HCT116 (cell line): Measurements from ENCODE around the gene ADGRL3. TPM values are rescaled to one million over a fixed set of nuclear protein-coding genes. Genes with fewer than 3 reads are reported as not detected.

Source experiments
- ATAC-seq: fragments of 200-7000 bp; cut with Tn5 transposase; 2 replicates; pipeline ENCODE4 v1.9.1; 2020; ENCODE audit warnings: mild to moderate bottlenecking, moderate library complexity
- BruUV-seq: library from RNA; stranded (reverse); fragments of 400-500 nt; replicated peaks from 2 replicates; lab custom pipeline; 2021; lab: Mats Ljungman, UMichigan
- CTCF ChIA-PET: fragments of 300-600 bp; sonication (Branson Sonifier 250); formaldehyde crosslinking; loops from one replicate; lab custom pipeline; 2021; ENCODE audit warnings: antibody characterized with exemption; lab: Charles Lee
- POLR2A ChIA-PET: fragments of 300-600, 350-600 bp; sonication (Branson Sonifier 250); formaldehyde crosslinking; loops from one replicate; lab custom pipeline; 2021; ENCODE audit warnings: antibody characterized with exemption; lab: Charles Lee
- RAD21 ChIA-PET, 2 experiments: fragments of 300-600 bp; sonication (Branson Sonifier 250); formaldehyde crosslinking; loops; one replicate each; lab custom pipeline; 2023; ENCODE audit warnings: low total read pairs in 2 of 2; ENCODE audit not compliant: uncharacterized antibody in 2 of 2, unreplicated experiment in 2 of 2, low non-redundant PET in 1 of 2; lab: Charles Lee
- DNase-seq: peaks from one replicate; pipeline ENCODE4 v3.0.0-alpha.2; 2010; ENCODE audit warnings: low read depth, low spot score
- H2AFZ ChIP-seq: fragments of 200-600 bp; shearing (Covaris generic), sonication (generic); 2 replicates; pipeline ENCODE4 v1.6.1; 2017; ENCODE audit warnings: low read depth, mixed run types, mixed read lengths, antibody characterized with exemption, low read length; ENCODE audit not compliant: poor library complexity, severe bottlenecking
- H3K27ac ChIP-seq: 2 replicates; pipeline ENCODE4 v1.5.1; 2012; ENCODE audit warnings: low read depth, low read length
- H3K27me3 ChIP-seq: fragments of 200-600 bp; sonication (generic); 2 replicates; pipeline ENCODE4 v1.6.1; 2016; ENCODE audit warnings: mixed run types, low read length, mixed read lengths; ENCODE audit not compliant: insufficient read depth
- H3K36me3 ChIP-seq, 2 experiments: fragments of 200-500 bp in 1 of 2; fragments of 200-600 bp in 1 of 2; sonication (Bioruptor generic) in 1 of 2; sonication (generic) in 1 of 2; 2 replicates each; pipeline versions ENCODE4 v1.5.1 to v1.6.1; 2014 to 2016; ENCODE audit warnings: low read length in 2 of 2, inconsistent platforms in 1 of 2, mixed read lengths in 1 of 2, mixed run types in 1 of 2; ENCODE audit not compliant: insufficient read depth in 2 of 2, control insufficient read depth in 1 of 2
- H3K4me1 ChIP-seq, 2 experiments: fragments of 200-600 bp in 1 of 2; sonication (generic) in 1 of 2; 2 replicates each; pipeline versions ENCODE4 v1.5.1 to v1.6.1; 2012 to 2017; ENCODE audit warnings: low read length in 2 of 2, inconsistent platforms in 1 of 2, mild to moderate bottlenecking in 1 of 2, mixed read lengths in 1 of 2, mixed run types in 1 of 2, moderate library complexity in 1 of 2; ENCODE audit not compliant: insufficient read depth in 2 of 2, control insufficient read depth in 1 of 2
- H3K4me2 ChIP-seq: fragments of 200-600 bp; sonication (generic); 2 replicates; pipeline ENCODE4 v1.6.1; 2017; ENCODE audit warnings: mixed run types, low read length, mixed read lengths
- H3K4me3 ChIP-seq, 2 experiments: fragments of 200-600 bp in 1 of 2; sonication (generic) in 1 of 2; replicated peaks in 1 of 2; 2 replicates each; pipeline ENCODE4 v1.5.1; 2011 to 2016; ENCODE audit warnings: low read length in 2 of 2, control low read depth in 1 of 2, low read depth in 1 of 2, mild to moderate bottlenecking in 1 of 2, mixed read lengths in 1 of 2, mixed run types in 1 of 2
- H3K79me2 ChIP-seq: fragments of 200-600 bp; sonication (generic); 2 replicates; pipeline ENCODE4 v1.6.1; 2017; ENCODE audit warnings: mild to moderate bottlenecking, mixed run types, low read length, moderate library complexity, mixed read lengths; ENCODE audit not compliant: insufficient read depth
- H3K9ac ChIP-seq: fragments of 200-600 bp; sonication (generic); 2 replicates; pipeline ENCODE4 v1.6.1; 2016; ENCODE audit warnings: low read length, mixed read lengths
- H3K9me2 ChIP-seq: fragments of 200-600 bp; sonication (generic), shearing (Covaris generic); 2 replicates; pipeline ENCODE4 v1.6.1; 2017; ENCODE audit warnings: mixed run types, mild to moderate bottlenecking, moderate library complexity; ENCODE audit not compliant: insufficient read depth
- H3K9me3 ChIP-seq, 2 experiments: fragments of 200-500 bp in 1 of 2; fragments of 200-600 bp in 1 of 2; sonication (Bioruptor generic) in 1 of 2; sonication (generic) in 1 of 2; 2 replicates each; pipeline ENCODE4 v1.6.1; 2014 to 2017; ENCODE audit warnings: low read length in 2 of 2, mixed read lengths in 2 of 2, inconsistent platforms in 1 of 2, low read depth in 1 of 2, mild to moderate bottlenecking in 1 of 2, mixed run types in 1 of 2, moderate library complexity in 1 of 2; ENCODE audit not compliant: control insufficient read depth in 1 of 2, insufficient read depth in 1 of 2
- H4K20me1 ChIP-seq: fragments of 200-600 bp; sonication (generic), shearing (Covaris generic); 2 replicates; pipeline ENCODE4 v1.6.1; 2017; ENCODE audit warnings: mixed run types, mild to moderate bottlenecking, moderate library complexity; ENCODE audit not compliant: insufficient read depth
- CBX3 ChIP-seq: IDR thresholded peaks from 2 replicates; pipeline ENCODE4 v1.6.1; 2012; ENCODE audit warnings: low read depth
- CEBPB ChIP-seq: IDR thresholded peaks from 2 replicates; pipeline ENCODE4 v1.6.1; 2012; ENCODE audit warnings: low read depth
- EGR1 ChIP-seq: IDR thresholded peaks from 2 replicates; pipeline ENCODE4 v1.6.1; 2012; ENCODE audit warnings: low read depth
- EZH2 ChIP-seq: fragments of 200-600 bp; sonication (generic); IDR thresholded peaks from 2 replicates; pipeline ENCODE4 v1.6.1; 2017; ENCODE audit warnings: antibody characterized with exemption, mixed run types
- FOSL1 ChIP-seq: IDR thresholded peaks from 2 replicates; pipeline ENCODE4 v1.6.1; 2012; ENCODE audit warnings: low read depth
- POLR2A ChIP-seq: IDR thresholded peaks from 2 replicates; pipeline ENCODE4 v1.7.0; 2011; ENCODE audit warnings: borderline replicate concordance; ENCODE audit not compliant: insufficient read depth, insufficient read length; ENCODE audit errors: extremely low read depth
- RAD21 ChIP-seq: IDR thresholded peaks from 2 replicates; pipeline ENCODE4 v1.6.1; 2012; ENCODE audit warnings: low read depth, mild to moderate bottlenecking
- SIN3A ChIP-seq: IDR thresholded peaks from 2 replicates; pipeline ENCODE4 v1.6.1; 2012; ENCODE audit warnings: low read depth
- SRF ChIP-seq: IDR thresholded peaks from 2 replicates; pipeline ENCODE4 v1.6.1; 2012; ENCODE audit warnings: low read depth
- ZNF274 ChIP-seq: fragments of 200-500 bp; sonication (Bioruptor generic); IDR thresholded peaks from 2 replicates; pipeline ENCODE4 v1.6.1; 2014; ENCODE audit warnings: mild to moderate bottlenecking, low read depth, low read length, inconsistent platforms
- intact Hi-C: fragments of 100-400 bp; cut with micrococcal nuclease; formaldehyde crosslinking; loops from 2 replicates; pipeline ENCODE4 v1.10.0; 2022
- total RNA-seq: library from RNA; stranded (reverse); gene quantifications from one replicate; pipeline ENCODE4 v1.2.1, GENCODE V29; 2021; ENCODE audit not compliant: unreplicated experiment
- TF ChIP-seq, protein P1 (sequence below), 3 experiments: fragments of 200-600 bp in 1 of 3; sonication (generic) in 1 of 3; IDR thresholded peaks in 2 of 3; conservative IDR thresholded peaks in 1 of 3; 2 replicates each; pipeline ENCODE4 v1.5.1; 2012 to 2017; ENCODE audit warnings: low read depth in 2 of 3, low read length in 2 of 3, antibody characterized with exemption in 1 of 3, borderline replicate concordance in 1 of 3, control low read depth in 1 of 3, mild to moderate bottlenecking in 1 of 3, mixed read lengths in 1 of 3, mixed run types in 1 of 3, moderate library complexity in 1 of 3; ENCODE audit not compliant: insufficient read depth in 1 of 3
- TF ChIP-seq, protein P2 (sequence below): IDR thresholded peaks from 2 replicates; pipeline ENCODE4 v1.6.1; 2012
- TF ChIP-seq, protein P3 (sequence below): IDR thresholded peaks from 2 replicates; pipeline ENCODE4 v1.6.1; 2012; ENCODE audit warnings: low read depth

The ADGRL3 gene
- total RNA-seq, 1 experiment from 2014 or later: not detected

- TF ChIP-seq, protein P1, sequence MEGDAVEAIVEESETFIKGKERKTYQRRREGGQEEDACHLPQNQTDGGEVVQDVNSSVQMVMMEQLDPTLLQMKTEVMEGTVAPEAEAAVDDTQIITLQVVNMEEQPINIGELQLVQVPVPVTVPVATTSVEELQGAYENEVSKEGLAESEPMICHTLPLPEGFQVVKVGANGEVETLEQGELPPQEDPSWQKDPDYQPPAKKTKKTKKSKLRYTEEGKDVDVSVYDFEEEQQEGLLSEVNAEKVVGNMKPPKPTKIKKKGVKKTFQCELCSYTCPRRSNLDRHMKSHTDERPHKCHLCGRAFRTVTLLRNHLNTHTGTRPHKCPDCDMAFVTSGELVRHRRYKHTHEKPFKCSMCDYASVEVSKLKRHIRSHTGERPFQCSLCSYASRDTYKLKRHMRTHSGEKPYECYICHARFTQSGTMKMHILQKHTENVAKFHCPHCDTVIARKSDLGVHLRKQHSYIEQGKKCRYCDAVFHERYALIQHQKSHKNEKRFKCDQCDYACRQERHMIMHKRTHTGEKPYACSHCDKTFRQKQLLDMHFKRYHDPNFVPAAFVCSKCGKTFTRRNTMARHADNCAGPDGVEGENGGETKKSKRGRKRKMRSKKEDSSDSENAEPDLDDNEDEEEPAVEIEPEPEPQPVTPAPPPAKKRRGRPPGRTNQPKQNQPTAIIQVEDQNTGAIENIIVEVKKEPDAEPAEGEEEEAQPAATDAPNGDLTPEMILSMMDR (IDR thresholded peaks at IDR 0.05 in 2 of 3, conservative IDR thresholded peaks at IDR 0.05 in 1 of 3; ENCODE audit: borderline replicate concordance in 1 of 3, insufficient read depth in 1 of 3, low read depth in 2 of 3, low read length in 2 of 3): no peak
- TF ChIP-seq CEBPB (no peak), CBX3 (no peak)
Observed at GRCh38 chr4:61528595-61528994, 328.5 kb downstream of the ADGRL3 start (continued).

- no peaks in the 10 kb centered on the region for H3K36me3 ChIP-seq
- H3K4me2 ChIP-seq: no peak overlapping the region
- BruUV-seq: no TSS peak
- H4K20me1 ChIP-seq: no peaks in the 10 kb centered on the region
- no peaks in the 10 kb centered on the region for H3K27me3 ChIP-seq
- ATAC-seq: no peak
- no peaks in the 10 kb centered on the region for H3K79me2 ChIP-seq
- RAD21 ChIA-PET: no interaction called here
- POLR2A ChIA-PET: no interaction called here
- intact Hi-C loops: no loop called here
- no peak overlapping the region for H3K27ac ChIP-seq
- peaks cover 11 to 33% of the 10 kb centered on the region in 2 experiments; a peak in 3 of 4 replicates for H3K9me3 ChIP-seq
- no peak overlapping the region for H3K9ac ChIP-seq
- H3K9me2 ChIP-seq: no peaks in the 10 kb centered on the region
- TF ChIP-seq SRF (no peak), RAD21 (no peak), EZH2 (no peak), SIN3A (no peak), EGR1 (no peak), FOSL1 (no peak), ZNF274 (no peak), POLR2A (no peak)
- TF ChIP-seq, protein P2, sequence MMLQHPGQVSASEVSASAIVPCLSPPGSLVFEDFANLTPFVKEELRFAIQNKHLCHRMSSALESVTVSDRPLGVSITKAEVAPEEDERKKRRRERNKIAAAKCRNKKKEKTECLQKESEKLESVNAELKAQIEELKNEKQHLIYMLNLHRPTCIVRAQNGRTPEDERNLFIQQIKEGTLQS: no peak
- TF ChIP-seq, protein P3, sequence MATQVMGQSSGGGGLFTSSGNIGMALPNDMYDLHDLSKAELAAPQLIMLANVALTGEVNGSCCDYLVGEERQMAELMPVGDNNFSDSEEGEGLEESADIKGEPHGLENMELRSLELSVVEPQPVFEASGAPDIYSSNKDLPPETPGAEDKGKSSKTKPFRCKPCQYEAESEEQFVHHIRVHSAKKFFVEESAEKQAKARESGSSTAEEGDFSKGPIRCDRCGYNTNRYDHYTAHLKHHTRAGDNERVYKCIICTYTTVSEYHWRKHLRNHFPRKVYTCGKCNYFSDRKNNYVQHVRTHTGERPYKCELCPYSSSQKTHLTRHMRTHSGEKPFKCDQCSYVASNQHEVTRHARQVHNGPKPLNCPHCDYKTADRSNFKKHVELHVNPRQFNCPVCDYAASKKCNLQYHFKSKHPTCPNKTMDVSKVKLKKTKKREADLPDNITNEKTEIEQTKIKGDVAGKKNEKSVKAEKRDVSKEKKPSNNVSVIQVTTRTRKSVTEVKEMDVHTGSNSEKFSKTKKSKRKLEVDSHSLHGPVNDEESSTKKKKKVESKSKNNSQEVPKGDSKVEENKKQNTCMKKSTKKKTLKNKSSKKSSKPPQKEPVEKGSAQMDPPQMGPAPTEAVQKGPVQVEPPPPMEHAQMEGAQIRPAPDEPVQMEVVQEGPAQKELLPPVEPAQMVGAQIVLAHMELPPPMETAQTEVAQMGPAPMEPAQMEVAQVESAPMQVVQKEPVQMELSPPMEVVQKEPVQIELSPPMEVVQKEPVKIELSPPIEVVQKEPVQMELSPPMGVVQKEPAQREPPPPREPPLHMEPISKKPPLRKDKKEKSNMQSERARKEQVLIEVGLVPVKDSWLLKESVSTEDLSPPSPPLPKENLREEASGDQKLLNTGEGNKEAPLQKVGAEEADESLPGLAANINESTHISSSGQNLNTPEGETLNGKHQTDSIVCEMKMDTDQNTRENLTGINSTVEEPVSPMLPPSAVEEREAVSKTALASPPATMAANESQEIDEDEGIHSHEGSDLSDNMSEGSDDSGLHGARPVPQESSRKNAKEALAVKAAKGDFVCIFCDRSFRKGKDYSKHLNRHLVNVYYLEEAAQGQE: no peak
- H3K4me1 ChIP-seq: no peaks in the 10 kb centered on the region
- no peak for DNase-seq
- H3K4me3 ChIP-seq: no peak overlapping the region
- CTCF ChIA-PET: no interaction called here
- no peak overlapping the region for H2AFZ ChIP-seq
Observed at GRCh38 chr4:61531188-61531587, 331.1 kb downstream of the ADGRL3 start.
